T-helper 1 cell (primary cell): ENCODE data around the gene TAB2.

Experiments
- DNase-seq, 5 donors: peaks; one replicate each; pipeline ENCODE4 v3.0.0-alpha.2; 2012 to 2020

TAB2 gene

DNA sequence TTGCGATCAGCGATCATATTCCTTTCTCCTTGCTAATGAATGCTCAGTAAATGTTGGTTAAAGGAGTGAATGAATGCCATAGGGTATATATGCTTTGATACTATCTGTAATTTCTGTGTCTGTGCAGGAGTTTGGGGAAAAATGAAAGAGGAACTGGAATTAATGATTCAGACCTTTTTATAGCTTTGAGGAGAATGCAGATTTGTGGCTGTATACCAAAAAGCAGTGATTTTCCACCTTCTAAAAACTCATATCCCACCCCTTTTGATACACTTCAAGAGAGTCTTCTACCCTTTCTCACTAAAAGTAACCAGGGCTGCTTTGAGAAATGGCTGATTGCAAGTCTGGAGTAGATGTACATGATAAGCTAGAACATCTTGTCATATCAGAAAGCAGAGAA, 56.0 kb downstream of the TAB2 start:
- DNase-seq: no peak

DNA sequence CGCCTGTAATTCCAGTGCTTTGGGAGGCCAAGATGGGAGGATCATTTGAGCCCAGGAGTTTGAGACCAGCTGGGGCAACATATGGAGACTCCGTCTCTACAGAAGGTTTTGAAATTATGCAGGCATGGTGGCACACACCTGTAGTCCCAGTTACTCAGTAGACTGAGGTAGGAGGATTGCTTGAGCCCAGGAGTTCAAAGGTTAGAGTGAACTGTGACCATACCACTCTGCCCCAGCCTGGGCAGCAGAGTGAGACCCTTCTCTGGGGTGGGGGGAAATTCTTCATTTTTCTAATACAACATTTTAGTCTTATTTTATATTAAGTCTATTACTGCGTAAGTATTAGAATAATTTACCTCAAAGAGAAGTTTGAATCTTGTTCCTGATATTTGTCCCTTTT, 62.5 kb downstream of the TAB2 start:
- no peak for DNase-seq

DNA sequence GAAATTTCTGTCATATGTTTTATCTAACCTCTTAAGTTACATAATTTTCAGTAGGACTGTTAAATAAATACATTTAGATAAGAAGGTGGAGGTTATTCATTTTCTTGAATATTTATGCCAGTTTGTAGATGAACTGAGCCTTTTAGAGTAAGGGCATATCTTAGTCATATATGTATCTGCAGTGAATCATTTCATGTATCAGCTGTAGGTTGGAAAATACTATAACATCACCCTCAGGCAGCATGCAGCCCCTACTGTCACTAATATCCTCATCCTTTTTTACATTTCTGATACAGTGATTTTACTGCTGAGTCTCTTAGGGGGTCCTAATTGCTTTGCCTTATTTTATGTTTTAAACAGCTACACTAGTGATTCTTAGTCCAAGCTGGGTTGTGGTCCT, 63.0 kb downstream of the TAB2 start:
- no peak for DNase-seq

- no peak for DNase-seq
These were observed 65.9 kb downstream of the TAB2 start for GRCh38 chr6:149383371-149383770.

DNA sequence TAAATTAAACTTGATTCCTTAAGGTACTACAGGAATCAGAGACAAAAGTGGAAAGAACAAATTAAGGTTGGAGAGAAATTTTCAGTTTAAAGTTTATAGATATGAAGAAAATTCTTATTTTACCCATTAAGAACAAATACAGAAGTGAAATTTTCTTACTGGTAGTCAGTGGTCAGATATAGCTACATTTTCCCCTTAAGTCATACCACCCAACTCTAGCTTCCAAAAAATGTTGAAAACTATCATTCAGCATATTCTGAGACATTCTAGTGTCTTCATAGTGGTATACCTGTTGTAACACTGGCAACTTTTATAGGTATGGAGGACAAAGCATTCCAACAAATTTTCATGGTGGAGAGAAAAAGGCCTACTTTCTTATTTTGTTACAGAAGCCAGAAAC, 67.0 kb downstream of the TAB2 start:
- no peak for DNase-seq

GRCh38 chr6:149385998-149386646, 68.6 kb downstream of the TAB2 start:
- no peak for DNase-seq

GRCh38 chr6:149387779-149388512, 70.4 kb downstream of the TAB2 start:
- no peak for DNase-seq

- DNase-seq: no peak
These were observed 72.2 kb downstream of the TAB2 start for GRCh38 chr6:149389509-149390297.

DNA sequence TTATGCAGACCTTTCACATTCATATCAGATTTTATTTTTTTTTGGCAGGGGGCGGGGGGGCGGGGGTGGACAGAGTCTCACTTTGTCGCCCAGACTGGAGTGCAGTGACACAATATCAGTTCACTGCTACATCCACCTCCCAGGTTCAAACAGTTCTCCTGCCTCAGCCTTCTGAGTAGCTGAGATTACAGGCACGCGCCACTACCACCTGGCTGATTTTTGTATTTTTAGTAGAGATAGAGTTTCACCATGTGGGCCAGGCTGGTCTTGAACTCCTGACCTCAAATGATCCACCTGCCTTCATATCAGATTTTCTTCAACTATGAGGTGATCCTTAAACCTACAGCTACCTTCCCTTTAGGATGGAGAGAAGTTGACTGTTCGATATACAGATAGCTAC, 74.6 kb downstream of the TAB2 start:
- no peak for DNase-seq

GRCh38 chr6:149392535-149392934, 75.0 kb downstream of the TAB2 start:
- no peak for DNase-seq

DNA sequence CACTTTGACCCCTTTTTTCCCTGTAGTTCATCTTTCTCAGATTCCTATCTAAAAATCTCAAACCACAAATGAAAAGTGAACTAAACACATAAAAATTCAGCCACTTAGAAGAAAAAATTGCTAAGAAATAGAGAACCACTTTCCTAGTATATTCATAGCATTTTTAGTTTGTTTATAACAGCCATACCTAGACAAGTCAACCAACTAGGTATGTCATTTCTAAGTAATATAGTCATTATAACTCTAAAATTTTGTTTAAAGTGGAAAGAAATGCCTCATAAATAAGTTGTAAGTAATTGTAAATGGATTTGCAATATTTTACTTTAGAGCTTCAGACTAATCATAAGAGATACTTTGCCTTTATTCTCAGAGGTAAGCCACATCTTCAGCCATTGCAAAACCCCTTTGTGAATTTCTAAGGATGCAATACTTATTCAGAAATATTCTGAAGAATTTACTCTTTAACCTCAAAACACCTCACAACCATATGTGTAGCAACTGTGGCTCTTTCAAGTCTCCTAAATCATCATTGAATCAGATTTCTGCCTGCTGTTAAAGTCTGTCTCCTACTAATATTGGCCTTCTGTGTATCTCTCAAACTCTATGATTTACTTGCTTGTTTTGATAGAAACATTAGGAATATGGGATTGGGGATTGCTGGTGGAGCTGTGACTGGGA, 75.6 kb downstream of the TAB2 start:
- no peak for DNase-seq

GRCh38 chr6:149395185-149395584, 77.7 kb downstream of the TAB2 start:
- DNase-seq: no peak

DNA sequence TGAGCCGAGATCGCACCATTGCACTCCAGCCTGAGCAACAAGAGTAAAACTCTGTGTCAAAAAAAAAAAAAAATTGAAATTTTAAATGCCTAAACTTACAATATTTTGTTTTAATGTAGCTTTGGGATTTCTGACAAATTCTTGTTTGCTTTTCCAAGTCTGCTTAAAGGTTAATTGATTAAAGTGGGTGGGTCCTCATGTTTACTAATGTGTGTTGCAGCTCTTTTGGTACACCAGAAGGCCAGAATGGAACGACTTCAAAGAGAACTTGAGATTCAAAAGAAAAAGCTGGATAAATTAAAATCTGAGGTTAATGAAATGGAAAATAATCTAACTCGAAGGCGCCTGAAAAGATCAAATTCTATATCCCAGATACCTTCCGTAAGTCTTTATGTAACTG, 79.9 kb downstream of the TAB2 start:
- no peak for DNase-seq

DNA sequence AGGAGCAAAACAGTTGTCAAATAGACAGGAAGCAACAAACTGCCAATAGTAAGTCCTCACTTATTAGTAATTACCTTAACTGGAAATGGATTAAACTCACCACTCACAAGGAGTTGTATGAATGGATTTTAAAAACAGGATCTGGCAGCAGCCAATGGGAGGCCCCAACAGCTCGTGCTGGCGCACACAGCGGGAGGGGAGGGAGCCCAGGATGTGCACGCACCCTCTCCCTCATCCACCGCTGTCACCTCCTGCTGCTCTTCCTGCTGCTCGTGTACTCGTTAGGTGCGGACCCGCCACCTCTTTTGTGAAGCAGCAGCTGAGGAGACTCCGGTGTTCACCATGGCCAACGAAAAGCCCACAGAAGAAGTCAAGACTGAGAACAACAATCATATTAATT, 82.5 kb downstream of the TAB2 start, which contains the start of gene SUMO4:
TSS of gene SUMO4 (plus strand) at position 213 of the 400 bp plus-strand sequence. CDS start at position 343, 130 bp downstream.
- DNase-seq: no peak

GRCh38 chr6:149403534-149403933, 86.0 kb downstream of the TAB2 start:
- no peak for DNase-seq

GRCh38 chr6:149405823-149406765, 88.6 kb downstream of the TAB2 start:
- DNase-seq: peak in 1 of 5 donors; percentile 52

DNA sequence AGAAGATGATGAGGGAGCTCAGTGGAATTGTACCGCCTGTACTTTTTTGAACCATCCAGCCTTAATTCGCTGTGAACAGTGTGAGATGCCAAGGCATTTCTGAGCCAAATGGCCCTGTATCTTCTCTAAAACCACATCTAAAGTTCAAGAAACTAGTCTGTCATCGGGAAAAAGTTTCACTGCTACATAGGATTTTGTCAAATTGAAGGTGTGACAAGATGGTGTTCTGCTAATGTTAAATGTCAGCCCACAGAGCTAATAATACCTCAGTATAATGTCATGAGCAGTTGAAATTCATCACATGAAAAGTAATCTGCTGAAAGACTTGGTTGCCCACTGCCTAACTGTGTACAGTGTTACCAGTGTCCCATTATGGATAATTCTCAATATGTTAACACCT, 92.1 kb downstream of the TAB2 start:
- no peak for DNase-seq

GRCh38 chr6:149410557-149410956, 93.0 kb downstream of the TAB2 start:
- DNase-seq: no peak

DNA sequence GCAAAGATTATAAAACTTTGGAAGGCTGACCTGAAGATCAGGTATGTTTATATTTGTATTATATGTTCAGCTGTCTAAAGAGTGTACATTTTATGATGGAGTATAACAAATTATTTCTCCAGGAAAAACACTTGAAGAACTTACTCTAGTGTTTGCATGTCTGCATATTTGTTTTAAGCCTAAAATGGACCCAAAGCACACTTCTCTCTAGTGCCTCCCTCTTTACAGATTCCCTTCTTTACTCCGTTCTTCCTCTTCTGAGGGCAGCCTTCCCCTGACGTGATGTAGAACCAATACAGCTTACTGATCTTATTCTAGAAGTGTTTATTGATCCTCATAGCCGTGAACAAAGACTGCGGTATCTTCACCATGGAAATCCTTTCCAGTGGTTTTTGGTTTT, 96.5 kb downstream of the TAB2 start:
- DNase-seq: no peak

DNA sequence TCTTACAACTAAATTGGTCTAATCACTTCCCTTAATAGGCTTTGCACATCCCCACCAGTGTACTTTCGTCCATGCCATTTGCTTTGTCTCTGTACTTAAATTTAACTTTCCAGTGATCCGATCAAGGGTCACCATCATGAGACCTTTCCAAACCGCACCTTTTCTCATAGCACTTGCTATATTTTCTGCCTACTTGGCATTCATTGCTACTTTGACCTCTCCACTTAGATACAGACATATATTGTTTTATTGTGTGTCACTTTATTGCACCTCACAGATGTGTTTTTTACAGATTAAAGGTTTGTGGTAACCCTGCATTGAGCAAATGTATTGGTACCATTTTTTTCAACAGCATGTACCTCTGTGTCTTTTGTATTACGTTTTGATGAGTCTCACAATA, 97.3 kb downstream of the TAB2 start:
- DNase-seq: no peak

DNA sequence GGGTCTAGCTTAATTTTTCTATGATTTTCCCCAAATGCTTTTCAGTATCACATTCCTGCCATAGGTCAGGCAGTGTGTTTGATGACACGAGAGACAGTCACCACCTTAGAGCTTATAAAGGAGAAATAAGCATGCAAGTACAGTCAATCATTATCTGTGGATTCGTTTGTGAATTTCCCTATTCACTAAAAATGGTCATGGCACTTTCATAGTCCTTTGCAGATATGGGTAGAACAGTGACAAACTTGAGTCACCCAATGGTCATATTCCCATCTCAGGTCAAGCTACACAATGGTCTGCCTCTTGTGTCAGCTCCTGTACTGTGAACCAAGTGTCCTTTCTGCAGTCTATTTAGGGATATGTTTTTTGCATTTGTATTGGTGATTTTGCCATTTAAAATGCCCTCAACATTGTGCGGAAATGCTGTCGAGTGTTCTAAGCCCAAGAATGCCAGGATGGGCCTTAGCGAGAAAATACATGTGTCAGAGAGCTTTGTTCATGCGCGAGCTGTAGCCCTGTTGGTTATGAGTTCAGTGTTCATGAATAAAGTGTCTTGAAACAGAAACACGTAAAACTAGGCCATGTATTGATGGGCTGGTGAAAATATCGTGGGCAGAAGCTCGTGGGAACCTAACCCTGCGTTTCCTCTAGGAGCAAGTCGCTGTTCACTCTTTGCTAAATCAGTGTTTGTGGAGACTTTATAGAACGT, 102.3 kb downstream of the TAB2 start:
- no peak for DNase-seq
